Medulla oblongata (tissue), 1 donor: ENCODE results near the gene RPS6KA2.
A peak's percentile ranks its signal among the peaks of the same experiment; 100 is the strongest.
"Not testable (repeated sequence)": the region's sequence is repeated elsewhere in the genome, so short reads cannot be mapped to it uniquely, and the experiment has no call there.

ENCODE experiments used
- DNase-seq: peaks from one replicate; pipeline ENCODE4 v3.0.0-alpha.2; 2015; ENCODE audit errors: extremely low spot score

The RPS6KA2 gene

DNA sequence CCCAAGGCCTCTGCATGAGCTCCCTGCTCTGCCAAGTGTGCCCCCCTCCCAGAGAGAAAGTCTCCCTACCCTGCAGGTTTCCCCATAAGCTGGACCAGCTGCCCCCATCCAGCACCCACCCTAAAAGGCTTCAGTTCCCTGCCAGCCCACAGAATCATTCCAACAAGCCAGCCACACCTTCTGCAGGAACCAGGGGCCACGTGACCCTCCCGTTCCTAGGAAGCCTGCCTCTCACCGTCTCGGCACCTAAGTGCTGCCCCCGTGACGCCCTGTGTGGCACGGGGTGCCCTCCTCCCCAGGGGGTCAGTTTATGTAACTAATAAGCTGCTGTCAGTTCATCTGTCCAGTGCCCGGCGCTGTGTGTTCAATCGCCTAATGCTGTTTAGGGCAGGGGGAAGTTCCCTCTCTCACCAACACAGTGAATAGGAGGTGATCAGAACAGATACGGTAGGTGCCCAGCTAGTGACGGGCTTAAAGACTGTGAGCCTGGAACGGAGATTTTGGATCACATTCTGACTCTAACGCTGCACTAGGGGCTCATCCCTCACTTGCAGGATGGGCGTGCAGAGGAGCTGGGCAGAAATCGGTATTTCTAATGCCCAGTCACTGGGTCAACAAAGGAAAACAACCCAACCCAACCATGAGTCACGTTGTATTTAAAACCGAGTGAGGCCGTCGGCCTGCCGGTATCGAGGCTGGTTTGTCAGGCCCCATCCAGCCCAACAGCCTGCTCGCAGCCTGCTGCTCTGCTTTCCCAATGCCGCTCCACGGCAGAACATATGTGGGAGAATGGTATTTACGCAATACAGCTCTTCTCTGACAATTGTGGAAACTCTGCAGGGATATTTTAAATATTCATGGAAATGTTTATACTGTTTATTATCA is 96.6 kb downstream of the RPS6KA2 start:
- DNase-seq = no peak

DNA sequence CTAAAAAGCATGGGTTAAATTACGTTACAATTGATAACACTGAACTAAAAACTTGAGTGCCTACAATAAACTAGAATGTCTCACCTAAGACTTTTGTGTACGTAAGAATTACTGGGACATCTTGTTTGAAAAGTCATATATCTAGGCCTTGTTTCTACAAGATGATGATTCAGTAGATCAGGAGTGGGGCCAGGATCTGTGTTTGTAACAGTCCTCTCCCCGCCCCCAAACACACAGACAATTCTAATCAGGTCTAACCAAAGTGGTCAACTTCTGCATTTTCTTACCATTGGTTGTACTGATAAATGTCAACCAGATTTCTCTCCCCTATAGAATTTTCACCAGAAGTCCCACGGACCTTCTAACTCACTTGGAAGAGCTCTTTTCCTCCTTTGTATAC is 97.5 kb downstream of the RPS6KA2 start:
- DNase-seq = no peak

DNA sequence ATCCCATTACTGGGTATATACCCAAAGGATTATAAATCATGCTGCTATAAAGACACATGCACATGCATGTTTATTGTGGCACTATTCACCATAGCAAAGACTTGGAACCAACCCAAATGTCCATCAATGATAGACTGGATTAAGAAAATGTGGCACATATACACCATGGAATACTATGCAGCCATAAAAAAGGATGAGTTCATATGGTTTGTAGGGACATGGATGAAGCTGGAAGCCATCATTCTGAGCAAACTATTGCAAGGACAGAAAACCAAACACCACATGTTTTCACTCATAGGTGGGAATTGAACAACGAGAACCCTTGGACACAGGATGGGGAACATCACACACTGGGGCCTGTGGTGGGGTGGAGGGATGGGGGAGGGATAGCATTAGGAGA is 98.0 kb downstream of the RPS6KA2 start:
- not testable (repeated sequence) for DNase-seq

DNA sequence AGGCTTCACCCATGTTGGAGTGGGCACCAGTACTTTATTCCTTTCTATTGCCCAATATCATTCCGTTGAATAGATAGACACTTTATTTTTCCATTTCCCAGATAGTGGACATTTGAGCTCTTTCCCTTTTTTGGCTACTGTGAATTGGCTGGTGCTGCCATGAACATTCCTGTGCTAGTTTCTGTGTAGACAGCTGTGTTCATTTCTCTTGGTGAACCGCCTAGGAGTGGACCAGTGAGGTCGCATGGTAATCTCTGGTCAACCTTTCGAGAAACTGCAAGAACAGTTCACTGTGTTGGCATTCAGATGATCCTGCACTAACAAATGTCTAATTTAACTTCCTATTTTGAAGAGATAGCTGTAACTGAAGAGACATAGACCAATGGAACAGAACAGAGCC is 99.2 kb downstream of the RPS6KA2 start:
- no peak for DNase-seq

DNA sequence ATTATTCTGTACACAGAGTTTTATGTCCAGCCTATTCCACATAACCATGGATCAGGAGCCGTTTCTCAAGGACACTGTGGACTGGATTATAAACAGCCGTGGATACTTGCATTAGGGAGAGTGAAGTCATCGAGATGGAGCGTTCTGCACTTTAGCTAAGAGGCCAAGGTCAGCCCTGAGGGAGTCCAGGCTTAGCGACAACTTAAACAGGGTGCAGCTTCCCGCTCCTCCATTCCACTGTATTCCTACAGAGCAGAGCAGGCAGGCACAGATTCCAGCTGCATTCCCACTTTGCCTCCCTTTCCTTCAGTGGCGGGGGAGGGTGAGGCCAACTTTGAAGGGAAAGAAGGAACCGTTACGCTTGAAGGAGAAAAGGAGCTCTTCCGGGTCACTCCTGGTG is 100.1 kb downstream of the RPS6KA2 start:
- DNase-seq = no peak

DNA sequence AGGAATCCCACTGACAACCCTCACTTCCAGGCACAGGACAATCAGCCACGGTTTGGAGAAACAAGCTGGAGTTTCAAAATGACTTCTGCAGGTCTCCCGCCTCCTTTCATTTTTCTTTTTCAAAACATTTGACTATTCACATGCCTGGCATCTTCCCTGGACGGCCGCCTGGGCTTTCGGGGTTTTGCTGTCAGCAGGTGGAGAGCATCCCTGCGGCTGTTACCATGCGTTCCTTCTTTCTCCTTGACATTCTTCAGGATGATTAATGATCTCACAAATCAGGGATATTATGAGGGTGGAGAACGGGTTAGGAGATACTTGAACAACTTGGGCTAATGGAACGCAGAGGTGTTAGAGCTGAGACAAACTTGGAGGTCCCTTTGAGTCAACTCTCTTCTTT is 101.5 kb downstream of the RPS6KA2 start:
- DNase-seq = no peak

DNA sequence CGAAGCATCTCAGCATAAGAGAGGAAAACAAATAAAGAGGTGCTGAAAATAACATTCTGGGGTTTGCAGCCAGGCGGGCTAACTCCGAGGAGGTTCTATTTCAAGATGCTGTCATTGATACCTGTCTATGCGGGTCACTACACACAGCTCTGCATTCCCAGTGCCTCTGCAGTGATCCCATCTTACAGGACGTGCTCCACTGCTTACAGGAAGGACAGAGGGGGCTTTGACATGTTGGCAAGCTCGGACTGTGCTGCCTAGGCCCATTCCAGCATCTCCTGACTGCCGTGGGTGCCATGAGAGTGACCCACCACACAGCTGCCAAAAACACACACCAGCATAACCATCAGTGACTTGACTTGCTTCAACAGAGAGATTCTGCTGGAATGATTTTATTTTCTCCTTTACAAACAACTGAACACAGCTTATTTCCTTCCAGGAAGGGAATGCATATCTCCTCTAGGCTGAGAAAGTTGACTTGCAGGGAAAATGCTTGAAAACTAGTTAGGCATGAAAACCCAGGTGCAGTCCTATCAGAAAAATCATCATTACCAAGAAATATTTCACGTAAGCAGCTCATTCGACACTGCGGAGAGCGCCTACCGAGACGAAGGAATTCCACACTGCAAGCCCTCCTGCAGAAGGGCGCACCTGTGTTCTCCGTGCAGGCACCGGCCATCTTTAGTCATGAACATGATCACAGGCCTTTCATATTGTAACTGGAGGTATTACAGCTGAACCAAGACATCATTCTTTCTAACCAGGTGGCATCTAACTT is 103.1 kb downstream of the RPS6KA2 start:
- no peak for DNase-seq

DNA sequence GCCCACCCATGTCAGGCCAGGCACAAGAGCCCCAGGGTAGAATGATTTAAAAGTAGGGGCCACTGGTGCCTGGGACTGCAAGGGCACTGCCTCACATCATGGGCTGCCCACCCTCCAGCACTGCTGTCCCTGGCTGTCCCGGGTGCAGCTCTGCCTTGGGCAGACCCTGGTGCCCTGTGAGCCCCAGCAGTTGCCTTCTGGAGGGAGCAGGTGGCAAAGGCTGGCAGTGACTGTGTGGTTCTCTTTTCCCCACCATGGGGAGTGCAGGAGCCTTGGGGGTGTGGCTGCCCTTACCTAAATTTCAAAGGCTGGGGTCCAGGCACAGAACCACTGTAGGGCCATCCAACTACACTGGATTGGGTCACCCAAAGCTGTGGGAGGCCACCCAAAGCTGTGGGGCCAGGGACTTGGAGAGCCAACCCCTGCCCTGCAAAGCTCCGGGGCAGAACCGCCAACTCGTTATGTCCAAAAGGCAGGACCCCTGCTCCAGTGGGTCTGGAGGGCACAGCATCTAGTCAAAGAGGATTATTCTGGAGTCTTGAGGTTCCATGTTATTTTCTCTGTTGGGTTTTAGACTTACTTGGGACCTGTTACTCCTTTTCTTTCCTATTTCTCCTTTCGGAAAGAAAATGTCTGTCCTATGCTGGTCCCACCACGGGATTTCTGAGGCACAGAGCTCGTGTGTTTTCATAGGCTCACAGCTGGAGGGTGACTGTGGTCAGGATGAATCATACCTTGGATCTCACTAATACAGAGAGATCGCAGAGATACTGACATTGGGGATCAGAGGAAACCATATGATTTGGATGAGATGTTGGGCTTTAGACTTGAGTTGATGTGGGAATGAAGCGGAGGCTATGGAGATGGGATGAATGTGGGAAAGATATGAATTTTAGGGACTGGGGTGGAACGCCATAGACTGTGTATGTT is 105.9 kb downstream of the RPS6KA2 start:
- DNase-seq = no peak

DNA sequence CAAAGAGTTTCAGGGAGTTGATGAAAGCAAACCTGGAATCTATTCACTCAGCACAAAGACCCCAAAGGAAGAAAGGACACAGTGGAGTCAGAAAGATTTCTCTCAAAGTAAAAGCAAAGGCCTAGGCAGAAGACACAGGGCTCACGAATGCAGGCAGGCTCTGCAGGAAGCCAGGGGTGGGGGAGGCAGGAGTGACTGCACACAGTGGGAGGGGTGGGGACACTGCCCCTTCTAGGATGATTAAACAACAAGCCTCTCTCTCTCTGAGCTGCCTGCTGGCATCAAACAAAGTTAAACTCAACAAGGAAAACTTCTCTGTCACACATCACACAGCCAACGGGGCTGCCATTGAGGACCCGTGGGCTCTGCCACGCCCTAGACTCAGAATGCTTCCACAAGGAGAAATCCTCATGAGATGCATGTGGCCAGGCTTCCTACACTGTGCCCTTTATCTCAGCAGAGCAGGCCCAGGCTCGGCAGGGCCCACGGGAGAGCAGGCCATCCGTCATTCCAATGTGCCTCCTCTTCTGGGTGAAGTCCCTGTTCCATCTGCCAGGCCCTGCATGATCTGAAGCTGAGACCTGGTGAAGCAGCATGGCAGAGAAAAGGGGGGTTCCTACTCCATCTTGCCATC is 110.7 kb downstream of the RPS6KA2 start:
- DNase-seq = peak; percentile 13

DNA sequence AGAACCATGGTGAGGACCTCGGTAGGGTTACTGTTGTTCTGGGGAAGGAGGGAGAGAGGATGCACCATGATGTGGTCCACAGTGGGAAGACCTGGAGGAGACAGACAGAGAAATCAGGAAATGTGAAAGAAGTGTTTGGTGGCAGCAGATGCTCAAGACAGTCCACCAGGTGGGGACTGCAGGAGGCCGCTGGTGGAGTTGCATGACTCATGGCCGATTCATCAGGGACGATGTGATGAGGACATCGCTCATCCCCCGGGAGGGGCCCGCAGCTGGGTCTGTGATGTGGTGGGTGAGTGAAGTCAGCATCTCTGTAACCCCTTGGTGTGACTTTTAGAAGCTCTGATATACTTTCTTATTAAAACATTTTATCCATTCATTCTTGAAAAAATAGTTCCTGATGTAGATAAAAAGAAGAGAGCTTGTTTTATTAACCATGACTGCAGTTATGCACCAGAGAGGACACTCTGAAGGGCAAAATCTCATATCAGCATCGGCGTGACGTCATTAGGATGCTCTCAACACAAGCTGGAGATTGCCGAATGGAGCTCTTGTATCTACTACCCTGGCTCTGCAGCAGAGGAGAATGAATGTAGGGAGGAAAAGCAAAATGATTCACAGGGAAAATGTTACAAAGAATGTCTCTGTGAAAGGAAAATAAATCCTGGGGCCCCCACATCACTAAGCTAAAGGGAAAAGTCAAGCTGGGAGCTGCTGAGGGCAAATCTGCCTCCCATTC is 111.8 kb downstream of the RPS6KA2 start:
- DNase-seq = no peak

DNA sequence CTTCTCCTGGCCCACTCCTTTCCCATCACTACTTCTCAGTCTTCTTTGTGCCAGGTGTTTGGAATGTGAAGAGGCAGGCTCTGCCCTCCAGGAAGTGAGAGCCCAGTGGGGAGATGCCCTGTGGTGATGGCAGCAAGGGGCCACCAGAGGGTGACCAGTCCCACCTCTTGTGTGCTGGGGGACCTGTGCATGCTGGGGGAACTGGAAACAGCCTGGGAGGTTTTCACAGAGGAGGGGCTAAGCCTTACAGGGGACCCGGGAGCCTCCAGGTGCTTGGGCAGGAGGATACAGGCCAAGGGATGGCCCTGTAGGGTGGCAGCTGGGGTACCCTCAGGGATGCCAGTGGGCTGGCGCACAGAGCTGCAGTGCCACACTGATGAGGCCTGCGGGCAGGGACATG is 112.9 kb downstream of the RPS6KA2 start:
- DNase-seq = no peak

DNA sequence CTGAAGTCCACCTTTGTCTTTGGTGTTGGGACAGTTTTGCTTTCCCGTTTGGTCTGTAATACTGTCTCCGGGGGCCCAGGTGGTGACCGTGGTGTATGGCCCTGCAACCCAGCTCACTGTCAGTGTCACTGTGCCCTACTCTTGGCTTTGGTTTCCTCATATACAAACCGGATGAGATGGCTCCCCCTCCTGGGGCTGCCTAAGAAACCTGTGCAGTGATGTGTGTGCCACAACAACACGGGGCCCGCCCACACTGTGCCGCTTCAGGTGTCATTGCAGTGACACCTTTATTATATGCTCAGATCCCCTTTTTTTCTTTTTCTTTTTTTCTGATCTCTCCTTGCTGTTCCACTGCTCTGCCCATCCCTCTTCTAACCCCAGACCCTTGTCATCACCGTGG is 114.5 kb downstream of the RPS6KA2 start:
- DNase-seq = no peak

DNA sequence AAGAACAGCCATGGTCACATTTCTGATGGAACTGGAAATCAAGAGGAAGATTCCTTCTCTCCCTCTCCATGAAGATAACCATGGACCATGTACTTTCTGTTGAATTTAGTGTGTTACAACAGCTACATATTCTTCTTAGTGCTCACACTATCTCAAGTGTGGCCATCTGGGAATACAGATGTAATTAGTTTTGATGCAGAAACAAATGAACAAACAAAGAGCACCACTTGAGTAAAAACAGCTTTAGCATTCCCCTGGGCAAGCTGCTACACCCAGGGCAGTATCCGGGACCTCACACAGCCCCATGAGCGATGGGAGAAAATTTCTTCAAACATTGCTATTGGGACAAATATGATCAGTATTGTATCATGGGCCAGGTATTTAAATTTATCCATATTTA is 115.7 kb downstream of the RPS6KA2 start:
- DNase-seq = no peak

DNA sequence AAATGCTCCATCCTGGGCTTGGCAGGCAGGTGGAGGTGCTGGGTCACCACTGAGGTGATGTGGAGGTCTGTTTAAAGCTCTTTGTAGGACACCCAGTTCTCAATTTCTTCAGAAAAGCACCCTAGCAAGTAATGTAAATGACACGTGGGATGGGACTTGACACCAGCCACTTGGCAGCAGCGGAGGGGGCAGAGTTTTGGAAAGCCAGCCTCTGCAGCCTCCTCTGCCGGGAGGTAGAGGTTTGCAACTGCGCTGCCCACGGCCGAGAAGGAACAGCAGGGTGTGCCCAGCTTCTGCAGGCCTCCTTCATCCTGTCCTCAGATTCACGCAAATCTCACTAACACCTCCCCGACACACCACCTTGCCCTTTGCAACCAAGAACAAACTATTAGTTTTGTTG is 117.9 kb downstream of the RPS6KA2 start:
- DNase-seq = no peak

DNA sequence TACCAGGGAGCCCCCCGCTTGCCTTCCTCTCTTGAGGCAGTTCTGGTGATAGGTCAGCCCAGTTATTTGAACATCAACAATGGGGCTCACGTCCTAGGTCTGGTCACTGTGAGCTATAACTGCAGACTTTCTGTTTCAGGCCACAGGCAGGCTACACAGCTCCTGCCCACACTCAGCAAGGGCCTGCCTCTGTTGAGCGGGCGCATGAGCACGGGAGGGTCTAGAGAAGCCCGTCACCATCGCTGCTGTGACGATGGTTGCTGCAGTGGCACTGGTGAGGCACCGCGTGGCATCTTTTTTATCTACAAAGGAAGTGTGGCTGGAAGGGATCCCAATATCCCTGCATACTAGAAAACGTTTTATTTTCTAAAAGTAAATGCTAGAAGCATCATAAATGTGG is 118.3 kb downstream of the RPS6KA2 start:
- DNase-seq = no peak

DNA sequence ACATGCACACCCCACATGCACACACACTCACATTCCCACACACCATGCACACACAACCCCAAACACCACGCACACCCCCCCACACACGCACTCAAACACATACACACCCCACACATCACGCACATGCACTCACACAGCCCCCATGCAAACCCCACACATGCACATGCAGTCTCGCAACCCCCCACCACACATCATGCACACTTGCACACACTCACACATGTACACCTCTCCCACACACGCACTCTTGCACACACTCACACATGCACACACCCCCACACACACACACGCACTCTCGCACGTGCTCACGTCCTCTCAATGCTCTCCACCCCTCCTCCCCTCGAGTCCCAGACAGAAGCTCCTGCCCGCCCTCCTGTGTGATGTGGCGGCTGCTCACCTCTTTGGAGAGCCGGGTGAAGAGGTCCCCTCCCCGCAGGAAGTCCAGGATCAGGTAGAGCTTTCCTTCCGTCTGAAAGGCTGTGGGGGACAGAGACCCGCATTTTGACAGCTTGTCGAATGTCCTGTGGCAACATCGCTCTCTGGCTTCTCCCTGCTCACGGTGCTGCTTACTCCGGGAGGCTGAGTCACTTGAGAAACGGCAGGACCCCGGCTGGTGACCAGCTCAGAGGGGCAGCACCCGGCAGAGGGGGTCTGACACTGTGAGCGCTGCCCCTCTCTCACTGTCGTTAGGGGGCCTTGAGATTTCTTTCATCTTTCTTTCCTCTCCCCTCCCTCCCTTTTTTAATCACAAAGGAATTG is 119.1 kb downstream of the RPS6KA2 start:
- DNase-seq = no peak

DNA sequence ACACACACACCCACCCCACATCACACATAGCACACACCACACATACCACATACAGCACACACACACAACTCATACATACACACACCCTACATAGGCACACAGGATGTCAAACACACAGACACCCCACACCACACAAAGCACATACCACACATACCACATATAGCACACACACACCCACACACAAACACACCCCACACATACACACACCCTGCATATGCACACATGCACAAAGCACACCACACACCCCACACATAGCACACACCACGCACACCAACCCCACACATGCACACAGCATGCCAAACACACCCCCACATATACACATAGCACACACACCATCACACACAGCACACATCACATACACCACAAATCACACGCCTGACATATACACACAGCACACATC is 119.7 kb downstream of the RPS6KA2 start:
- DNase-seq = no peak

DNA sequence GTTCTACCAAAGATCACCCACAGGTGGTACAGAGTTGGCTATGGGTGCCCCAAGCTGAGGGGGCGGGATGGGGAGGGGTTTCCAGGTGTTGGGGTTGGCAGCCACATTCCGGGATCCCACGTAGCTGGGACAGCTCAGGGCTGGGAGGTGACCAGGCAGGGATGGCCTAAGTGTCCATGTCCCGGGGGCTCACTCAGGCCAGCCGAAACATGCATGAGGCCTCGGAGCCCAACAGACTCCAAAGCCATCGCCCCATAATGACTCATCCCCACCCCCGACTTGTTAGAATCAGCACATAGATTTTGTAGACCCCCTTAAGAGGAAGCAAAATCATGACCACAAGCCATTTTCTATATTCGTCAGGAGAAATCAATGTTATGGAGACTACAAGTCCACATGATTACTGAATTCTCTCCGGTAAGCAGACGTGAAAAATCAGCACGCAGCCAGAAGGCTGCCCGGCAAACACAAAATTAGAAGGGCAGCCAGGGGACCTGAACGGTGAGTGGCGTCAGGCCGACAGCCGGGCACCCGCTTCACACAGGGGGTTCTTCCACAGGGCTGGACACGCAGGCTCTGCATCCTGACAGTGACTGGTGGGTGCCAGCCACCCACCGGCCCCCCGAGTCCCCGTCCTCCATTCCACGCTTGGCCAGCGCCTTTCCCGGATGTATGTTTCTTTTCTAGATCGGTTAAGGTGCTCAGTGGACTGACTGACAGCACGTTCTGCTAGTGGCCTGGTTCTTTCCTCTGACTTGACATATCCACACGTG is 121.7 kb downstream of the RPS6KA2 start:
- no peak for DNase-seq

DNA sequence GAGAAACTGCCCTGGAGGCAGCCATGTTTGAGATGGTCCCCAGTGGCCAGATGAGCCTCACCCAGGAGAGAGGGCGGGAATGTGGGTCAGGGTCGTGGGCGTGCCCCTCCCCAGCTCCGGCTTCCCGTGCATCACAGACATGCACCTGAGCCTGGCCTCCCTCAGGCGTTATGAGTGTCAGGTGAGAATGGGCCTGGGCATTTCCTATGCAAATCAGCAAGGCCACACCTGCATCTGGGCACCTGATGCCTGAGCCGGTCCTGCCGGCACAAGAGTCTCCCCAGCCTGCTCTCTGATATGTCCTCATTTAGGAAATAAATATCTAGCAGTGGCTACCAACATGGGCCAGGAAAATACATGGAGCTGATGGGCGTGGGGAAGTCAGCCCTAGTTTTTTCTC is 123.0 kb downstream of the RPS6KA2 start:
- DNase-seq = no peak
